ENCODE measurements around the gene ZDHHC14. TPM values are rescaled to one million over a fixed set of nuclear protein-coding genes. Genes with fewer than 3 reads are reported as not detected.

Gene ZDHHC14
- total RNA-seq, 1 donor from 2014 or later = 1.8 TPM

GRCh38 chr6:157531169-157531985 is 150.4 kb downstream of the ZDHHC14 start:
- Histone ChIP-seq H3K36me3 (ENCODE audit: control insufficient read depth, insufficient read depth, low read length) (no peaks in the 10 kb centered on the region), H3K4me3 (ENCODE audit: low read depth, low read length) (no peak overlapping the region), H3K27me3 (ENCODE audit: control insufficient read depth, insufficient read depth, low read length) (no peaks in the 10 kb centered on the region)
- TF ChIP-seq, protein P1, sequence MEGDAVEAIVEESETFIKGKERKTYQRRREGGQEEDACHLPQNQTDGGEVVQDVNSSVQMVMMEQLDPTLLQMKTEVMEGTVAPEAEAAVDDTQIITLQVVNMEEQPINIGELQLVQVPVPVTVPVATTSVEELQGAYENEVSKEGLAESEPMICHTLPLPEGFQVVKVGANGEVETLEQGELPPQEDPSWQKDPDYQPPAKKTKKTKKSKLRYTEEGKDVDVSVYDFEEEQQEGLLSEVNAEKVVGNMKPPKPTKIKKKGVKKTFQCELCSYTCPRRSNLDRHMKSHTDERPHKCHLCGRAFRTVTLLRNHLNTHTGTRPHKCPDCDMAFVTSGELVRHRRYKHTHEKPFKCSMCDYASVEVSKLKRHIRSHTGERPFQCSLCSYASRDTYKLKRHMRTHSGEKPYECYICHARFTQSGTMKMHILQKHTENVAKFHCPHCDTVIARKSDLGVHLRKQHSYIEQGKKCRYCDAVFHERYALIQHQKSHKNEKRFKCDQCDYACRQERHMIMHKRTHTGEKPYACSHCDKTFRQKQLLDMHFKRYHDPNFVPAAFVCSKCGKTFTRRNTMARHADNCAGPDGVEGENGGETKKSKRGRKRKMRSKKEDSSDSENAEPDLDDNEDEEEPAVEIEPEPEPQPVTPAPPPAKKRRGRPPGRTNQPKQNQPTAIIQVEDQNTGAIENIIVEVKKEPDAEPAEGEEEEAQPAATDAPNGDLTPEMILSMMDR (IDR thresholded peaks at IDR 0.05; ENCODE audit: insufficient read depth, low read length, severe bottlenecking) = no peak
- no peak for DNase-seq (ENCODE audit: low read depth)
- peak; percentile 75 for FAIRE-seq

GRCh38 chr6:157531986-157532365 is 151.0 kb downstream of the ZDHHC14 start:
- TF ChIP-seq, protein P1 (IDR thresholded peaks at IDR 0.05; ENCODE audit: insufficient read depth, low read length, severe bottlenecking) = no peak
- H3K27me3 ChIP-seq (ENCODE audit: control insufficient read depth, insufficient read depth, low read length) = no peaks in the 10 kb centered on the region
- DNase-seq (ENCODE audit: low read depth) (no peak), FAIRE-seq (no peak)
- H3K36me3 ChIP-seq (ENCODE audit: control insufficient read depth, insufficient read depth, low read length) = no peaks in the 10 kb centered on the region
- no peak overlapping the region for H3K4me3 ChIP-seq (ENCODE audit: low read depth, low read length)

GRCh38 chr6:157533048-157533871 is 152.3 kb downstream of the ZDHHC14 start:
- Histone ChIP-seq H3K36me3 (ENCODE audit: control insufficient read depth, insufficient read depth, low read length) (no peaks in the 10 kb centered on the region), H3K4me3 (ENCODE audit: low read depth, low read length) (no peak overlapping the region), H3K27me3 (ENCODE audit: control insufficient read depth, insufficient read depth, low read length) (no peaks in the 10 kb centered on the region)
- FAIRE-seq = no peak
- no peak for DNase-seq (ENCODE audit: low read depth)
- TF ChIP-seq, protein P1 (IDR thresholded peaks at IDR 0.05; ENCODE audit: insufficient read depth, low read length, severe bottlenecking) = no peak

DNA sequence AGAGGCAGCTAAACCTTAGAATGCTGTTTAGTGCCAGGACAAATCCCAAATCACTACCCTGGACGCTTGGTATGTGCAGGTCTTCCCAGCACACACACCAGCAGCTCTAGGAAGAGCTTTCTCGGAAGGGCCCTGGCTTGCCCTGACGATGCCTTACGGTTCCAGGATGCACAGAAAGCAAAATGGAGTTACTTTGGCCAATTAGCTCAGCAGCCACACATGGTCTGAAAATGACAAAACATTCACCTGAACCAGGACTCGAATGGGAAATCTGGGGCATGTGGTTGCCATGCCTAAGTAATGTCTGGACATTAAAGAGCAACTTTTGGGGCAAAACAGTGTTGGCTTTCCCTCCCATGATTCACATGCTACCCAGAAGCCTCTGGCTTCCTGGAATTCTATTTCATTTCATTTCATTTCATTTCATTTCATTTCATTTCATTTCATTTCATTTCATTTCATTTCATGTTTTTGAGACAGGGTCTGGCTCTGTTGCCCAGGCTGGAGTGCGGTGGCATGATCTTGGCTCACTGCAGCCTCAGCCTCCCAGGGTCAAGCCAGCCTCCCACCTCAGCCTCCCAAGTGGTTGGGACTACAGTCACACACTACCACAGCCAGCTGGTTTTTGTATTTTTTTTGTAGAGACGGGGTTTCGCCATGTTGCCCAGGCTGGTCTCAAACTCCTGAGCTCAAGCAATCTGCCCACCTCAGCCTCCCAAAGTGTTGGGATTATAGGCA is 153.3 kb downstream of the ZDHHC14 start:
- Histone ChIP-seq H3K36me3 (ENCODE audit: control insufficient read depth, insufficient read depth, low read length) (no peaks in the 10 kb centered on the region), H3K27me3 (ENCODE audit: control insufficient read depth, insufficient read depth, low read length) (no peaks in the 10 kb centered on the region), H3K4me3 (ENCODE audit: low read depth, low read length) (no peak overlapping the region)
- no peak for FAIRE-seq
- TF ChIP-seq, protein P1 (IDR thresholded peaks at IDR 0.05; ENCODE audit: insufficient read depth, low read length, severe bottlenecking) = no peak
- DNase-seq (ENCODE audit: low read depth) = no peak

DNA sequence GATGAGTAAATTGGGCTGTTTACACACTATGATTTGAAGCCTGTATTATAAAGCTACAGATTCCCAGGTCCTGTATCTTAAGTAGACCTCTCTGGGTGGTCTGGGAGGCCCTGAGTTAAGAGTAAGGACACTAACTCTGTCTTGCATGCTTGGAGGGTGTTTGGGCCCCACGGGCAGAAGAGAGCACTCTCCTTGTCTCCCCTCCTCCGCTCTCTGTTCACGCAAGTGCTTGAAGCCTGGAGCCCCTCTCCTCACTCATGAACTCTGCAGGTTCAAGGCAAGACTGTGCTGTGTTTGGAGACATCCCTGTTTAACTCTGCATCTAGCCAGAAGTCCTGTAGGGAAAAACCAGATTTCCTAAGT is 154.0 kb downstream of the ZDHHC14 start:
- TF ChIP-seq, protein P1 (IDR thresholded peaks at IDR 0.05; ENCODE audit: insufficient read depth, low read length, severe bottlenecking) = no peak
- DNase-seq (ENCODE audit: low read depth) (no peak), FAIRE-seq (no peak)
- no peaks in the 10 kb centered on the region for H3K27me3 ChIP-seq (ENCODE audit: control insufficient read depth, insufficient read depth, low read length)
- no peak overlapping the region for H3K4me3 ChIP-seq (ENCODE audit: low read depth, low read length)
- no peaks in the 10 kb centered on the region for H3K36me3 ChIP-seq (ENCODE audit: control insufficient read depth, insufficient read depth, low read length)

Measured in bronchial epithelial cell (primary cell).